ENCODE results near the gene TRA2A.
"Not testable (repeated sequence)": the region's sequence is repeated elsewhere in the genome, so short reads cannot be mapped to it uniquely, and the experiment has no call there.

The TRA2A gene

DNA sequence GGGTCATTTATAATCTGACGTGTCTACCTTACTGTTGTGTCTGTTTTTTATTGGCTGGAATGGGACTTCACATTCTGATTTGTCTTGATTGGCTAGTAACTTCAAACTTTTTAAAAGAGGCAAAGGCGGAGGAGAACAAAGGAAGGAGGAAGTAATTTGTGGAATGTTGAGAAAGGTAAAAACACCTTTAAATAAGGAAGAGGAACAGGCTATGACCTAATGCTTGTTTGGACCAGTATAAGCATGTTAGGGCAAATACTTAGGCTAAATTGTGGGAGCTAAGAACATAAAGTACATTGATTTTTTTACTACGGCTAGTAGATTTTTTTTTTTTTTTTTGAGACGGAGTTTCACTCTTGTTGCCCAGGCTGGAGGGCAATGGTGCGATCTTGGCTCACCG, 18.0 kb downstream of the TRA2A start:
- H3K9me3 ChIP-seq (ENCODE audit: insufficient read depth, low read depth, low read length); H3K9ac ChIP-seq (ENCODE audit: low read length); H2BK5ac ChIP-seq (ENCODE audit: low read depth, low read length, poor library complexity); H3K4ac ChIP-seq (ENCODE audit: low read depth, low read length); H3K79me2 ChIP-seq (ENCODE audit: control insufficient read depth, insufficient read depth, low read length, poor library complexity); H4K8ac ChIP-seq (ENCODE audit: low read depth, low read length); H3K4me2 ChIP-seq (ENCODE audit: low read length); H3K18ac ChIP-seq (ENCODE audit: low read length); DNase-seq; H2BK12ac ChIP-seq (ENCODE audit: low read length); H3K4me3 ChIP-seq (ENCODE audit: low read depth, low read length); H3K23ac ChIP-seq (ENCODE audit: low read length); H3K27me3 ChIP-seq (ENCODE audit: insufficient read depth, low read length); H2AFZ ChIP-seq (ENCODE audit: insufficient read depth, low read length, poor library complexity); H3K79me1 ChIP-seq (ENCODE audit: low read length); H3K4me1 ChIP-seq (ENCODE audit: control insufficient read depth in 1 of 2, insufficient read depth in 2 of 2, low read length in 2 of 2); H2BK120ac ChIP-seq (ENCODE audit: insufficient read depth, low read length, poor library complexity); H3K14ac ChIP-seq (ENCODE audit: low read length); H3K27ac ChIP-seq (ENCODE audit: low read depth, low read length); H2AK5ac ChIP-seq (ENCODE audit: low read length): not testable (repeated sequence)
- Histone ChIP-seq H4K12ac (ENCODE audit: low read depth, low read length) (peak overlapping the region; percentile 30), H4K91ac (ENCODE audit: low read depth, low read length) (peak overlapping the region; percentile 62), H3K36me3 (ENCODE audit: control insufficient read depth in 1 of 2, insufficient read depth in 2 of 2, low read length in 2 of 2) (peaks cover 61 to 62% of the 10 kb centered on the region in 2 experiments)
- WGBS (ENCODE audit: extremely low coverage, insufficient coverage, insufficient read length), result no CpG with 5 or more reads among the region's 6 CpGs

DNA sequence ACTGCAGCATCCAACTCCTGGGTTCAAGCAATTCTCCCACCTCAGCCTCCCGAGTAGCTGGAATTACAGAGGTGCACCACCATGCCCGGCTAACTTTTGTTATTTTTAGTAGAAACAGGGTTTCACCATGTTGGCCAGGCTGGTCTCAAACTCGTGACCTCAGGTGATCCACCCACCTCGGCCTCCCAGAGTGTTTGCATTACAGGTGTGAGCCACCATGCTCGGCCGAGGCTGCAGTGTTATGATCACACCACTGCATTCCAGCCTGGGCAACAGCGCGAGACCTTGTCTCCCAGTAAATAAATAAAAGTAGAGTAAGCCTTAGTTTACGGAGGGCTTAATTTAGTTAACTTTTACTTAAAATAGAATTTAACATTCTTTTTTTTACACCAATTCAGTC, 37.8 kb downstream of the TRA2A start:
- H4K12ac ChIP-seq (ENCODE audit: low read depth, low read length), result no peak overlapping the region
- no peak overlapping the region for H2BK120ac ChIP-seq (ENCODE audit: insufficient read depth, low read length, poor library complexity)
- H3K23ac ChIP-seq (ENCODE audit: low read length), result no peak overlapping the region
- H4K91ac ChIP-seq (ENCODE audit: low read depth, low read length), result no peak overlapping the region
- H2BK5ac ChIP-seq (ENCODE audit: low read depth, low read length, poor library complexity), result no peak overlapping the region
- H3K4me3 ChIP-seq (ENCODE audit: low read depth, low read length), result no peak overlapping the region
- H3K9me3 ChIP-seq (ENCODE audit: insufficient read depth, low read depth, low read length), result no peaks in the 10 kb centered on the region
- peaks cover 2 to 9% of the 10 kb centered on the region in 2 experiments for H3K36me3 ChIP-seq (ENCODE audit: control insufficient read depth in 1 of 2, insufficient read depth in 2 of 2, low read length in 2 of 2)
- no peak overlapping the region for H4K8ac ChIP-seq (ENCODE audit: low read depth, low read length)
- H2AFZ ChIP-seq (ENCODE audit: insufficient read depth, low read length, poor library complexity), result no peak overlapping the region
- H3K4me2 ChIP-seq (ENCODE audit: low read length), result no peak overlapping the region
- H3K79me1 ChIP-seq (ENCODE audit: low read length), result no peaks in the 10 kb centered on the region
- no peak overlapping the region for H3K9ac ChIP-seq (ENCODE audit: low read length)
- no peak for DNase-seq
- H3K18ac ChIP-seq (ENCODE audit: low read length), result no peak overlapping the region
- WGBS (ENCODE audit: extremely low coverage, insufficient coverage, insufficient read length), result no CpG with 5 or more reads among the region's 9 CpGs
- H2AK5ac ChIP-seq (ENCODE audit: low read length), result no peak overlapping the region
- H3K27ac ChIP-seq (ENCODE audit: low read depth, low read length), result no peak overlapping the region
- no peak overlapping the region for H3K4ac ChIP-seq (ENCODE audit: low read depth, low read length)
- H2BK12ac ChIP-seq (ENCODE audit: low read length), result no peak overlapping the region
- H3K4me1 ChIP-seq (ENCODE audit: control insufficient read depth in 1 of 2, insufficient read depth in 2 of 2, low read length in 2 of 2), result no peaks in the 10 kb centered on the region
- no peaks in the 10 kb centered on the region for H3K27me3 ChIP-seq (ENCODE audit: insufficient read depth, low read length)
- H3K79me2 ChIP-seq (ENCODE audit: control insufficient read depth, insufficient read depth, low read length, poor library complexity), result no peaks in the 10 kb centered on the region
- H3K14ac ChIP-seq (ENCODE audit: low read length), result no peak overlapping the region

- Histone ChIP-seq H3K4me2 (ENCODE audit: low read length) (no peak overlapping the region), H4K12ac (ENCODE audit: low read depth, low read length) (no peak overlapping the region), H3K18ac (ENCODE audit: low read length) (no peak overlapping the region), H3K79me2 (ENCODE audit: control insufficient read depth, insufficient read depth, low read length, poor library complexity) (no peaks in the 10 kb centered on the region), H3K14ac (ENCODE audit: low read length) (no peak overlapping the region), H3K4ac (ENCODE audit: low read depth, low read length) (no peak overlapping the region), H3K79me1 (ENCODE audit: low read length) (no peaks in the 10 kb centered on the region), H2BK5ac (ENCODE audit: low read depth, low read length, poor library complexity) (no peak overlapping the region), H3K27me3 (ENCODE audit: insufficient read depth, low read length) (no peaks in the 10 kb centered on the region), H2BK120ac (ENCODE audit: insufficient read depth, low read length, poor library complexity) (no peak overlapping the region), H3K4me3 (ENCODE audit: low read depth, low read length) (no peak overlapping the region), H2AFZ (ENCODE audit: insufficient read depth, low read length, poor library complexity) (no peak overlapping the region), H3K4me1 (ENCODE audit: control insufficient read depth in 1 of 2, insufficient read depth in 2 of 2, low read length in 2 of 2) (no peaks in the 10 kb centered on the region), H3K27ac (ENCODE audit: low read depth, low read length) (no peak overlapping the region), H2AK5ac (ENCODE audit: low read length) (no peak overlapping the region), H3K9me3 (ENCODE audit: insufficient read depth, low read depth, low read length) (no peaks in the 10 kb centered on the region), H4K8ac (ENCODE audit: low read depth, low read length) (no peak overlapping the region), H4K91ac (ENCODE audit: low read depth, low read length) (no peak overlapping the region), H3K36me3 (ENCODE audit: control insufficient read depth in 1 of 2, insufficient read depth in 2 of 2, low read length in 2 of 2) (peaks cover 0 to 6% of the 10 kb centered on the region in 2 experiments), H2BK12ac (ENCODE audit: low read length) (no peak overlapping the region), H3K9ac (ENCODE audit: low read length) (no peak overlapping the region), H3K23ac (ENCODE audit: low read length) (no peak overlapping the region)
- DNase-seq, result no peak
- WGBS (ENCODE audit: extremely low coverage, insufficient coverage, insufficient read length), result no CpG with 5 or more reads among the region's 3 CpGs
These were observed 40.3 kb downstream of the TRA2A start for GRCh38 chr7:23491502-23491901.

GRCh38 chr7:23490357-23491135, 41.2 kb downstream of the TRA2A start:
- Histone ChIP-seq H3K4me3 (ENCODE audit: low read depth, low read length) (no peak overlapping the region), H3K36me3 (ENCODE audit: control insufficient read depth in 1 of 2, insufficient read depth in 2 of 2, low read length in 2 of 2) (peaks cover 0 to 6% of the 10 kb centered on the region in 2 experiments), H3K27me3 (ENCODE audit: insufficient read depth, low read length) (no peaks in the 10 kb centered on the region), H3K4me2 (ENCODE audit: low read length) (no peak overlapping the region), H2BK5ac (ENCODE audit: low read depth, low read length, poor library complexity) (no peak overlapping the region), H4K12ac (ENCODE audit: low read depth, low read length) (peak overlapping the region; percentile 12), H3K4ac (ENCODE audit: low read depth, low read length) (no peak overlapping the region), H2AK5ac (ENCODE audit: low read length) (peak overlapping the region; percentile 19), H4K91ac (ENCODE audit: low read depth, low read length) (no peak overlapping the region), H3K9ac (ENCODE audit: low read length) (no peak overlapping the region), H2BK12ac (ENCODE audit: low read length) (no peak overlapping the region), H3K9me3 (ENCODE audit: insufficient read depth, low read depth, low read length) (no peaks in the 10 kb centered on the region), H3K27ac (ENCODE audit: low read depth, low read length) (no peak overlapping the region), H3K79me2 (ENCODE audit: control insufficient read depth, insufficient read depth, low read length, poor library complexity) (no peaks in the 10 kb centered on the region), H2BK120ac (ENCODE audit: insufficient read depth, low read length, poor library complexity) (no peak overlapping the region), H3K79me1 (ENCODE audit: low read length) (peaks cover 3% of the 10 kb centered on the region), H3K23ac (ENCODE audit: low read length) (no peak overlapping the region), H3K4me1 (ENCODE audit: control insufficient read depth in 1 of 2, insufficient read depth in 2 of 2, low read length in 2 of 2) (peaks cover 0 to 3% of the 10 kb centered on the region in 2 experiments), H3K18ac (ENCODE audit: low read length) (no peak overlapping the region), H3K14ac (ENCODE audit: low read length) (peak overlapping the region; percentile 8), H4K8ac (ENCODE audit: low read depth, low read length) (no peak overlapping the region), H2AFZ (ENCODE audit: insufficient read depth, low read length, poor library complexity) (no peak overlapping the region)
- WGBS (ENCODE audit: extremely low coverage, insufficient coverage, insufficient read length), result no CpG with 5 or more reads among the region's 56 CpGs
- peak in 1 of 2 donors; percentile 48 for DNase-seq
